ENCODE measurements around the gene ADGRG4.

ADGRG4 gene

GRCh38 chrX:136306182-136306581 is 5.4 kb downstream of the ADGRG4 start:
- Histone ChIP-seq H3K4me1 (ENCODE audit: control insufficient read depth, insufficient read depth, low read length) (no peaks in the 10 kb centered on the region), H3K4me3 (ENCODE audit: low read length) (no peak overlapping the region), H3K4me2 (ENCODE audit: low read length) (no peak overlapping the region), H3K27me3 (ENCODE audit: control insufficient read depth, insufficient read depth, low read length) (peaks cover 7% of the 10 kb centered on the region), H3K9ac (ENCODE audit: low read depth, low read length) (no peak overlapping the region), H3K9me3 (replicated peaks; ENCODE audit: low read length) (no peaks in the 10 kb centered on the region), H3K36me3 (ENCODE audit: insufficient read depth, low read length) (no peaks in the 10 kb centered on the region)

GRCh38 chrX:136307471-136307870 is 6.7 kb downstream of the ADGRG4 start:
- Histone ChIP-seq H3K4me2 (ENCODE audit: low read length) (no peak overlapping the region), H3K9ac (ENCODE audit: low read depth, low read length) (no peak overlapping the region), H3K4me1 (ENCODE audit: control insufficient read depth, insufficient read depth, low read length) (no peaks in the 10 kb centered on the region), H3K27me3 (ENCODE audit: control insufficient read depth, insufficient read depth, low read length) (peaks cover 7% of the 10 kb centered on the region), H3K36me3 (ENCODE audit: insufficient read depth, low read length) (no peaks in the 10 kb centered on the region), H3K4me3 (ENCODE audit: low read length) (no peak overlapping the region), H3K9me3 (replicated peaks; ENCODE audit: low read length) (no peaks in the 10 kb centered on the region)

- no peak overlapping the region for H3K4me3 ChIP-seq (ENCODE audit: low read length)
- no peak overlapping the region for H3K9ac ChIP-seq (ENCODE audit: low read depth, low read length)
- H3K9me3 ChIP-seq (replicated peaks; ENCODE audit: low read length) = no peaks in the 10 kb centered on the region
- no peaks in the 10 kb centered on the region for H3K4me1 ChIP-seq (ENCODE audit: control insufficient read depth, insufficient read depth, low read length)
- H3K36me3 ChIP-seq (ENCODE audit: insufficient read depth, low read length) = no peaks in the 10 kb centered on the region
- peaks cover 8% of the 10 kb centered on the region for H3K27me3 ChIP-seq (ENCODE audit: control insufficient read depth, insufficient read depth, low read length)
- no peak overlapping the region for H3K4me2 ChIP-seq (ENCODE audit: low read length)
These were observed 9.6 kb downstream of the ADGRG4 start for GRCh38 chrX:136310411-136310810.

GRCh38 chrX:136318156-136318555 is 17.4 kb downstream of the ADGRG4 start:
- Histone ChIP-seq H3K9ac (ENCODE audit: low read depth, low read length) (no peak overlapping the region), H3K4me2 (ENCODE audit: low read length) (no peak overlapping the region), H3K9me3 (replicated peaks; ENCODE audit: low read length) (no peaks in the 10 kb centered on the region), H3K36me3 (ENCODE audit: insufficient read depth, low read length) (no peaks in the 10 kb centered on the region), H3K4me3 (ENCODE audit: low read length) (no peak overlapping the region), H3K27me3 (ENCODE audit: control insufficient read depth, insufficient read depth, low read length) (peaks cover 4% of the 10 kb centered on the region), H3K4me1 (ENCODE audit: control insufficient read depth, insufficient read depth, low read length) (no peaks in the 10 kb centered on the region)

- Histone ChIP-seq H3K4me2 (ENCODE audit: low read length) (no peak overlapping the region), H3K4me3 (ENCODE audit: low read length) (no peak overlapping the region), H3K36me3 (ENCODE audit: insufficient read depth, low read length) (no peaks in the 10 kb centered on the region), H3K9ac (ENCODE audit: low read depth, low read length) (no peak overlapping the region), H3K9me3 (replicated peaks; ENCODE audit: low read length) (no peaks in the 10 kb centered on the region), H3K4me1 (ENCODE audit: control insufficient read depth, insufficient read depth, low read length) (no peaks in the 10 kb centered on the region), H3K27me3 (ENCODE audit: control insufficient read depth, insufficient read depth, low read length) (peaks cover 3% of the 10 kb centered on the region)
These were observed 18.3 kb downstream of the ADGRG4 start for GRCh38 chrX:136318895-136319597.

GRCh38 chrX:136319600-136319999 is 18.8 kb downstream of the ADGRG4 start:
- H3K4me1 ChIP-seq (ENCODE audit: control insufficient read depth, insufficient read depth, low read length) = no peaks in the 10 kb centered on the region
- H3K9me3 ChIP-seq (replicated peaks; ENCODE audit: low read length) = no peaks in the 10 kb centered on the region
- no peak overlapping the region for H3K4me3 ChIP-seq (ENCODE audit: low read length)
- H3K36me3 ChIP-seq (ENCODE audit: insufficient read depth, low read length) = no peaks in the 10 kb centered on the region
- H3K27me3 ChIP-seq (ENCODE audit: control insufficient read depth, insufficient read depth, low read length) = peaks cover 3% of the 10 kb centered on the region
- H3K4me2 ChIP-seq (ENCODE audit: low read length) = no peak overlapping the region
- H3K9ac ChIP-seq (ENCODE audit: low read depth, low read length) = no peak overlapping the region

- Histone ChIP-seq H3K36me3 (ENCODE audit: insufficient read depth, low read length) (no peaks in the 10 kb centered on the region), H3K27me3 (ENCODE audit: control insufficient read depth, insufficient read depth, low read length) (peaks cover 3% of the 10 kb centered on the region), H3K9ac (ENCODE audit: low read depth, low read length) (no peak overlapping the region), H3K4me3 (ENCODE audit: low read length) (no peak overlapping the region), H3K9me3 (replicated peaks; ENCODE audit: low read length) (no peaks in the 10 kb centered on the region), H3K4me2 (ENCODE audit: low read length) (no peak overlapping the region), H3K4me1 (ENCODE audit: control insufficient read depth, insufficient read depth, low read length) (no peaks in the 10 kb centered on the region)
These were observed 20.8 kb downstream of the ADGRG4 start for GRCh38 chrX:136321532-136321931.

- no peak overlapping the region for H3K9ac ChIP-seq (ENCODE audit: low read depth, low read length)
- H3K9me3 ChIP-seq (replicated peaks; ENCODE audit: low read length) = no peaks in the 10 kb centered on the region
These were observed 21.3 kb downstream of the ADGRG4 start for GRCh38 chrX:136322064-136322463.

GRCh38 chrX:136325377-136325776 is 24.6 kb downstream of the ADGRG4 start:
- no peaks in the 10 kb centered on the region for H3K36me3 ChIP-seq (ENCODE audit: insufficient read depth, low read length)
- no peak overlapping the region for H3K4me3 ChIP-seq (ENCODE audit: low read length)
- H3K9me3 ChIP-seq (replicated peaks; ENCODE audit: low read length) = no peaks in the 10 kb centered on the region
- no peak overlapping the region for H3K9ac ChIP-seq (ENCODE audit: low read depth, low read length)
- no peaks in the 10 kb centered on the region for H3K4me1 ChIP-seq (ENCODE audit: control insufficient read depth, insufficient read depth, low read length)
- H3K27me3 ChIP-seq (ENCODE audit: control insufficient read depth, insufficient read depth, low read length) = peaks cover 4% of the 10 kb centered on the region
- no peak overlapping the region for H3K4me2 ChIP-seq (ENCODE audit: low read length)

More at GRCh38 chrX:136322064-136322463, 21.3 kb downstream of the ADGRG4 start:
- no peak overlapping the region for H3K4me3 ChIP-seq (ENCODE audit: low read length)
- no peak overlapping the region for H3K4me2 ChIP-seq (ENCODE audit: low read length)
- no peaks in the 10 kb centered on the region for H3K4me1 ChIP-seq (ENCODE audit: control insufficient read depth, insufficient read depth, low read length)
- no peaks in the 10 kb centered on the region for H3K36me3 ChIP-seq (ENCODE audit: insufficient read depth, low read length)
- peaks cover 3% of the 10 kb centered on the region for H3K27me3 ChIP-seq (ENCODE audit: control insufficient read depth, insufficient read depth, low read length)

- Histone ChIP-seq H3K27me3 (ENCODE audit: control insufficient read depth, insufficient read depth, low read length) (peaks cover 4% of the 10 kb centered on the region), H3K9me3 (replicated peaks; ENCODE audit: low read length) (no peaks in the 10 kb centered on the region), H3K4me1 (ENCODE audit: control insufficient read depth, insufficient read depth, low read length) (no peaks in the 10 kb centered on the region), H3K9ac (ENCODE audit: low read depth, low read length) (no peak overlapping the region), H3K4me2 (ENCODE audit: low read length) (no peak overlapping the region), H3K4me3 (ENCODE audit: low read length) (no peak overlapping the region), H3K36me3 (ENCODE audit: insufficient read depth, low read length) (no peaks in the 10 kb centered on the region)
These were observed 28.2 kb downstream of the ADGRG4 start for GRCh38 chrX:136328933-136329332.

GRCh38 chrX:136336623-136337022 is 35.9 kb downstream of the ADGRG4 start:
- Histone ChIP-seq H3K9me3 (replicated peaks; ENCODE audit: low read length) (no peaks in the 10 kb centered on the region), H3K9ac (ENCODE audit: low read depth, low read length) (no peak overlapping the region)

GRCh38 chrX:136339702-136340101 is 38.9 kb downstream of the ADGRG4 start:
- Histone ChIP-seq H3K9ac (ENCODE audit: low read depth, low read length) (no peak overlapping the region), H3K4me1 (ENCODE audit: control insufficient read depth, insufficient read depth, low read length) (no peaks in the 10 kb centered on the region), H3K4me2 (ENCODE audit: low read length) (no peak overlapping the region), H3K36me3 (ENCODE audit: insufficient read depth, low read length) (no peaks in the 10 kb centered on the region), H3K27me3 (ENCODE audit: control insufficient read depth, insufficient read depth, low read length) (peaks cover 14% of the 10 kb centered on the region), H3K4me3 (ENCODE audit: low read length) (no peak overlapping the region), H3K9me3 (replicated peaks; ENCODE audit: low read length) (no peaks in the 10 kb centered on the region)

More at GRCh38 chrX:136336623-136337022, 35.9 kb downstream of the ADGRG4 start:
- Histone ChIP-seq H3K36me3 (ENCODE audit: insufficient read depth, low read length) (no peaks in the 10 kb centered on the region), H3K4me2 (ENCODE audit: low read length) (no peak overlapping the region), H3K4me1 (ENCODE audit: control insufficient read depth, insufficient read depth, low read length) (no peaks in the 10 kb centered on the region), H3K4me3 (ENCODE audit: low read length) (no peak overlapping the region), H3K27me3 (ENCODE audit: control insufficient read depth, insufficient read depth, low read length) (peaks cover 9% of the 10 kb centered on the region)
